Measurements from ENCODE around the gene TPK1.

The TPK1 gene

GRCh38 chr7:144830811-144831210 is 5.0 kb downstream of the TPK1 start:
- Histone ChIP-seq H3K4me2 (ENCODE audit: low read length) (no peak overlapping the region), H3K18ac (ENCODE audit: low read length) (no peak overlapping the region), H3K36me3 (ENCODE audit: control insufficient read depth, insufficient read depth, low read length) (no peaks in the 10 kb centered on the region), H3K4ac (ENCODE audit: low read depth, low read length) (no peak overlapping the region), H3K4me3 (ENCODE audit: low read length) (no peak overlapping the region), H3K79me2 (ENCODE audit: control insufficient read depth, insufficient read depth, low read length) (no peaks in the 10 kb centered on the region), H3K27me3 (ENCODE audit: insufficient read depth, low read length, poor library complexity) (no peaks in the 10 kb centered on the region), H4K8ac (ENCODE audit: low read depth, low read length) (no peak overlapping the region), H3K9ac (ENCODE audit: low read length) (no peak overlapping the region), H3K79me1 (ENCODE audit: low read length) (no peaks in the 10 kb centered on the region), H2BK120ac (ENCODE audit: low read depth, low read length) (no peak overlapping the region), H4K5ac (ENCODE audit: low read length) (no peak overlapping the region), H2AK5ac (ENCODE audit: low read length) (no peak overlapping the region), H3K4me1 (ENCODE audit: control insufficient read depth, low read depth, low read length) (no peaks in the 10 kb centered on the region), H3K23ac (ENCODE audit: low read length) (no peak overlapping the region), H3K27ac (ENCODE audit: low read depth, low read length) (no peak overlapping the region), H2BK15ac (replicated peaks; ENCODE audit: low read depth) (no peak overlapping the region), H2BK5ac (ENCODE audit: low read length) (no peak overlapping the region), H3K56ac (ENCODE audit: low read length) (no peak overlapping the region)
- no CpG with 5 or more reads among the region's 5 CpGs for WGBS (ENCODE audit: extremely low coverage, insufficient coverage, low lambda C conversion rate)
- DNase-seq: no peak

GRCh38 chr7:144830024-144830785 is 5.6 kb downstream of the TPK1 start:
- Histone ChIP-seq H3K27me3 (ENCODE audit: insufficient read depth, low read length, poor library complexity) (no peaks in the 10 kb centered on the region), H2BK15ac (replicated peaks; ENCODE audit: low read depth) (no peak overlapping the region), H3K18ac (ENCODE audit: low read length) (no peak overlapping the region), H3K4me1 (ENCODE audit: control insufficient read depth, low read depth, low read length) (no peaks in the 10 kb centered on the region), H3K79me2 (ENCODE audit: control insufficient read depth, insufficient read depth, low read length) (no peaks in the 10 kb centered on the region), H3K36me3 (ENCODE audit: control insufficient read depth, insufficient read depth, low read length) (no peaks in the 10 kb centered on the region), H4K5ac (ENCODE audit: low read length) (no peak overlapping the region), H2BK120ac (ENCODE audit: low read depth, low read length) (no peak overlapping the region), H4K8ac (ENCODE audit: low read depth, low read length) (no peak overlapping the region), H3K4me2 (ENCODE audit: low read length) (no peak overlapping the region), H3K27ac (ENCODE audit: low read depth, low read length) (no peak overlapping the region), H3K4ac (ENCODE audit: low read depth, low read length) (no peak overlapping the region), H3K9ac (ENCODE audit: low read length) (no peak overlapping the region), H3K56ac (ENCODE audit: low read length) (no peak overlapping the region), H3K23ac (ENCODE audit: low read length) (no peak overlapping the region), H3K79me1 (ENCODE audit: low read length) (no peaks in the 10 kb centered on the region), H3K4me3 (ENCODE audit: low read length) (no peak overlapping the region), H2BK5ac (ENCODE audit: low read length) (no peak overlapping the region), H2AK5ac (ENCODE audit: low read length) (no peak overlapping the region)
- no peak for DNase-seq
- WGBS (ENCODE audit: extremely low coverage, insufficient coverage, low lambda C conversion rate): no CpG with 5 or more reads among the region's 2 CpGs

- Histone ChIP-seq H3K36me3 (ENCODE audit: control insufficient read depth, insufficient read depth, low read length) (no peaks in the 10 kb centered on the region), H4K5ac (ENCODE audit: low read length) (no peak overlapping the region), H3K27me3 (ENCODE audit: insufficient read depth, low read length, poor library complexity) (no peaks in the 10 kb centered on the region), H3K9ac (ENCODE audit: low read length) (no peak overlapping the region), H3K79me1 (ENCODE audit: low read length) (no peaks in the 10 kb centered on the region), H3K4me1 (ENCODE audit: control insufficient read depth, low read depth, low read length) (no peaks in the 10 kb centered on the region), H2AK5ac (ENCODE audit: low read length) (no peak overlapping the region), H3K23ac (ENCODE audit: low read length) (no peak overlapping the region), H2BK5ac (ENCODE audit: low read length) (no peak overlapping the region), H3K4ac (ENCODE audit: low read depth, low read length) (no peak overlapping the region), H3K56ac (ENCODE audit: low read length) (no peak overlapping the region), H2BK15ac (replicated peaks; ENCODE audit: low read depth) (no peak overlapping the region), H2BK120ac (ENCODE audit: low read depth, low read length) (no peak overlapping the region), H3K27ac (ENCODE audit: low read depth, low read length) (no peak overlapping the region), H3K4me3 (ENCODE audit: low read length) (no peak overlapping the region), H3K4me2 (ENCODE audit: low read length) (no peak overlapping the region), H3K79me2 (ENCODE audit: control insufficient read depth, insufficient read depth, low read length) (no peaks in the 10 kb centered on the region), H3K18ac (ENCODE audit: low read length) (no peak overlapping the region), H4K8ac (ENCODE audit: low read depth, low read length) (no peak overlapping the region)
- WGBS (ENCODE audit: extremely low coverage, insufficient coverage, low lambda C conversion rate): no CpG with 5 or more reads among the region's 4 CpGs
- DNase-seq: peak; percentile 95
Observed at GRCh38 chr7:144827621-144828020, 8.2 kb downstream of the TPK1 start.

GRCh38 chr7:144826208-144826607 is 9.6 kb downstream of the TPK1 start:
- no peak overlapping the region for H4K5ac ChIP-seq (ENCODE audit: low read length)
- no peak overlapping the region for H2BK15ac ChIP-seq (replicated peaks; ENCODE audit: low read depth)
- no peak overlapping the region for H3K56ac ChIP-seq (ENCODE audit: low read length)
- H3K27ac ChIP-seq (ENCODE audit: low read depth, low read length): no peak overlapping the region
- no peaks in the 10 kb centered on the region for H3K4me1 ChIP-seq (ENCODE audit: control insufficient read depth, low read depth, low read length)
- H2BK5ac ChIP-seq (ENCODE audit: low read length): no peak overlapping the region
- H4K8ac ChIP-seq (ENCODE audit: low read depth, low read length): no peak overlapping the region
- no peak overlapping the region for H3K4me2 ChIP-seq (ENCODE audit: low read length)
- H3K18ac ChIP-seq (ENCODE audit: low read length): no peak overlapping the region
- no peaks in the 10 kb centered on the region for H3K79me2 ChIP-seq (ENCODE audit: control insufficient read depth, insufficient read depth, low read length)
- no peak for DNase-seq
- no peaks in the 10 kb centered on the region for H3K36me3 ChIP-seq (ENCODE audit: control insufficient read depth, insufficient read depth, low read length)
- H3K9ac ChIP-seq (ENCODE audit: low read length): no peak overlapping the region
- no peak overlapping the region for H2AK5ac ChIP-seq (ENCODE audit: low read length)
- no peak overlapping the region for H3K23ac ChIP-seq (ENCODE audit: low read length)
- no peak overlapping the region for H2BK120ac ChIP-seq (ENCODE audit: low read depth, low read length)
- no peaks in the 10 kb centered on the region for H3K79me1 ChIP-seq (ENCODE audit: low read length)
- H3K27me3 ChIP-seq (ENCODE audit: insufficient read depth, low read length, poor library complexity): no peaks in the 10 kb centered on the region
- H3K4me3 ChIP-seq (ENCODE audit: low read length): no peak overlapping the region
- no peak overlapping the region for H3K4ac ChIP-seq (ENCODE audit: low read depth, low read length)

- Histone ChIP-seq H3K4me1 (ENCODE audit: control insufficient read depth, low read depth, low read length) (no peaks in the 10 kb centered on the region), H3K36me3 (ENCODE audit: control insufficient read depth, insufficient read depth, low read length) (no peaks in the 10 kb centered on the region), H3K27ac (ENCODE audit: low read depth, low read length) (no peak overlapping the region), H2AK5ac (ENCODE audit: low read length) (no peak overlapping the region), H2BK15ac (replicated peaks; ENCODE audit: low read depth) (no peak overlapping the region), H3K4me2 (ENCODE audit: low read length) (no peak overlapping the region), H4K5ac (ENCODE audit: low read length) (no peak overlapping the region), H3K4ac (ENCODE audit: low read depth, low read length) (no peak overlapping the region), H2BK5ac (ENCODE audit: low read length) (no peak overlapping the region), H3K27me3 (ENCODE audit: insufficient read depth, low read length, poor library complexity) (no peaks in the 10 kb centered on the region), H2BK120ac (ENCODE audit: low read depth, low read length) (no peak overlapping the region), H3K4me3 (ENCODE audit: low read length) (no peak overlapping the region), H3K18ac (ENCODE audit: low read length) (no peak overlapping the region), H3K9ac (ENCODE audit: low read length) (no peak overlapping the region), H3K79me1 (ENCODE audit: low read length) (no peaks in the 10 kb centered on the region), H3K79me2 (ENCODE audit: control insufficient read depth, insufficient read depth, low read length) (no peaks in the 10 kb centered on the region), H3K23ac (ENCODE audit: low read length) (no peak overlapping the region), H3K56ac (ENCODE audit: low read length) (no peak overlapping the region), H4K8ac (ENCODE audit: low read depth, low read length) (no peak overlapping the region)
- WGBS (ENCODE audit: extremely low coverage, insufficient coverage, low lambda C conversion rate): no CpG with 5 or more reads among the region's 3 CpGs
- no peak for DNase-seq
Observed at GRCh38 chr7:144824360-144824759, 11.5 kb downstream of the TPK1 start.

GRCh38 chr7:144822223-144822622 is 13.6 kb downstream of the TPK1 start:
- Histone ChIP-seq H3K4ac (ENCODE audit: low read depth, low read length) (no peak overlapping the region), H2BK5ac (ENCODE audit: low read length) (no peak overlapping the region), H3K36me3 (ENCODE audit: control insufficient read depth, insufficient read depth, low read length) (no peaks in the 10 kb centered on the region), H3K79me1 (ENCODE audit: low read length) (no peaks in the 10 kb centered on the region), H2BK15ac (replicated peaks; ENCODE audit: low read depth) (no peak overlapping the region), H3K23ac (ENCODE audit: low read length) (no peak overlapping the region), H4K5ac (ENCODE audit: low read length) (no peak overlapping the region), H3K79me2 (ENCODE audit: control insufficient read depth, insufficient read depth, low read length) (no peaks in the 10 kb centered on the region), H3K27me3 (ENCODE audit: insufficient read depth, low read length, poor library complexity) (no peaks in the 10 kb centered on the region), H3K4me3 (ENCODE audit: low read length) (no peak overlapping the region), H3K4me2 (ENCODE audit: low read length) (no peak overlapping the region), H4K8ac (ENCODE audit: low read depth, low read length) (no peak overlapping the region), H3K27ac (ENCODE audit: low read depth, low read length) (no peak overlapping the region), H2AK5ac (ENCODE audit: low read length) (no peak overlapping the region), H3K4me1 (ENCODE audit: control insufficient read depth, low read depth, low read length) (no peaks in the 10 kb centered on the region), H3K18ac (ENCODE audit: low read length) (no peak overlapping the region), H3K56ac (ENCODE audit: low read length) (no peak overlapping the region), H3K9ac (ENCODE audit: low read length) (no peak overlapping the region), H2BK120ac (ENCODE audit: low read depth, low read length) (no peak overlapping the region)
- no CpG with 5 or more reads among the region's 3 CpGs for WGBS (ENCODE audit: extremely low coverage, insufficient coverage, low lambda C conversion rate)
- DNase-seq: no peak

Measured in mesendoderm (in vitro differentiated cells).